HS-5 (cell line): Measurements from ENCODE around the gene LUC7L3.
"Not testable (repeated sequence)": the region's sequence is repeated elsewhere in the genome, so short reads cannot be mapped to it uniquely, and the experiment has no call there.

Source experiments
- DNase-seq: peaks from one replicate; pipeline ENCODE4 v3.0.0-alpha.2; 2012; ENCODE audit warnings: low read depth

The LUC7L3 gene

DNA sequence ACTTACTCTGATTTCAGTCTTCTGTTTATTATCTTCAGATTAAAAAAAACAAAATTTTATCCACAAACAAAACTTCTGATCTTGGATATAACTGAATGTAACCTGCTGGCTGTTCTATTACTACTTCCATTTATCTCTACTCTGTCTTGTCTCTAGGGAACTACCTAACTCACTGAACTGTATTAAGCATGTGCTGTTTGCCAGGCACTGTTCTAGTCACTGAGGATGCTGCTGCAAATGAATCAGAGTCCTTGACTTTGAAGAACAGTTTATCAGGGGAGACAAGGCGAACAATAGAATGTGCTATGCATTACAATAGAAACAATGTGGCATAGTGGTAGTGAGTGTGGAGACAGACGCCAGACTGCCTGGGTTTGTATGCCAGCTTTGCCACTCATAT is 9.4 kb upstream of the LUC7L3 start:
- no peak for DNase-seq

GRCh38 chr17:50710650-50711049 is 8.8 kb upstream of the LUC7L3 start:
- DNase-seq, result no peak

DNA sequence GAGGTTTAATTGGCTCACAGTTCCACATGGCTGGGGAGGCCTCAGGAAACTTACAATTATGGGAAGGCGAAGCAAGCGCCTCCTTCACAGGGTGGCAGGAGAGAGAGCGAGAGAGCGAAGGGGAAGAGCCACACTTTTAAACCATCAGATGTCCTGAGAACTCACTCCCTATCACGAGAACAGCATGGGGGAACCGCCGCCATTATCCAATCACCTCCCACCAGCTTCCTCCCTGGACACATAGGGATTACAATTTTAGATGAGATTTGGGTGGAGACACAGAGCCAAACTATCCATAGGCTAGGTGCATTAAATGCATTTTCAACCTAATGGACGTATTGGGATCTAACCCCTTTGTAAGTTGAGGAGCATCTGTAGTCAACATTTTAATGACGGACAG is 6.8 kb upstream of the LUC7L3 start:
- DNase-seq, result no peak

GRCh38 chr17:50715471-50715870 is 3.9 kb upstream of the LUC7L3 start:
- DNase-seq, result no peak

DNA sequence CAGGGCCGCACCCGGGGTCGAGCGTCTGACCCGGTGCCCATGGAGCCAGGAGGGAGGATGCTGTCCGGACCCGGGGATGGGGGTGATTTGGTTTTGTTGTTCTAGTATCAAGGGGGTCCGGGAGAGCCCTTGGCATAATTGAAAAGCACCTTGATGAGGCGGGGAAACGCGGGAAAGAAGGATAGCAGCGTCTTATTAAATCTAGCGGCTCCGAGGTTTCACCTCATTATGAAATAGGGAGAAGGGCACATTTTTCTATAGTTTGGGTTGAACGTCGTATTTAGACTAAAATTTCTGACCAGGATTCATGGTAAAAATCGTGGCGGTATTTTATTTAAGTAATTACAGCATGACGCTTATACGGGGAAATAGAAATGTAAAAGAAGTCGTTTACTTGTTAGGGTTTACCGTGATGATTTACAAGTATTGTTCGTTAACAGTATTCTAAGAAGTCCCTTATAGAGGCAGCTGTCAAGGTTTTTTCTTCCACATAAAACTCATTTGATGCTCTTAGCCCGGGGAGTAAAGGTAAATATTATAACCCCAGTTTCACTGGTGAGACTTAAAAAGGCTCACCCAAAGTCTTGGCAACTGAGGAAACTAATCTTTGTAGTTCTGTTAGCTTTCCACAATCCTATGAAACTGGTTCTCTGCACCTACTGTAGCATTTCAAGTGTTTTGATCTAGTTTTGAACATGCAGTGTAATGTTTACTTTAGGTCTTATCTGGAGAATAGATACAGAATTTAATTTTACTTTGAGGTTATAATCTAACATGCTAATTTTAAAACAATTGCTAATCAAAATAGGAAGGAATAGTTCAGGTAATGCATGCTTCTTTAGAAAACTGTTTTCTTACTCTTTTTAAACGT is 756 bp downstream of the LUC7L3 start:
- DNase-seq, result no peak

GRCh38 chr17:50721194-50722010 is 2.0 kb downstream of the LUC7L3 start:
- DNase-seq, result no peak

- DNase-seq, result no peak
Measured at GRCh38 chr17:50722746-50723145, 3.3 kb downstream of the LUC7L3 start.

- not testable (repeated sequence) for DNase-seq
Measured at GRCh38 chr17:50724622-50725021, 5.2 kb downstream of the LUC7L3 start.

- DNase-seq, result no peak
Measured at GRCh38 chr17:50725769-50726655, 6.6 kb downstream of the LUC7L3 start.

DNA sequence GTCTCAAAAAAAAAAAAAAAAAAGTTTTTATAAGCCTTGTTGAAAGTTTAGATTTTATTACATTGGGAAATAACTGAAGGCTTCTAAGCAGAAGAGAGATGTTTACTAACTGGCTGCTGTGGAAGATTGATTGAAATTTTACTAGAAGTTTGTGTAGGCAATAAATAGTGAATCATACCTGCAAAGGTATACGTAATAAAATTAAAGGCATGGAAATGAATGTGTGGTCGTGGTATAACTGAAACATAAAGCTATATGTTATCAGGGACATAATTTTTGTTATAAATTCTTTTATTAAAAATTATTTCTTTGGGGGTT is 8.7 kb downstream of the LUC7L3 start:
- no peak for DNase-seq

- no peak for DNase-seq
Measured at GRCh38 chr17:50728881-50729765, 9.7 kb downstream of the LUC7L3 start.

DNA sequence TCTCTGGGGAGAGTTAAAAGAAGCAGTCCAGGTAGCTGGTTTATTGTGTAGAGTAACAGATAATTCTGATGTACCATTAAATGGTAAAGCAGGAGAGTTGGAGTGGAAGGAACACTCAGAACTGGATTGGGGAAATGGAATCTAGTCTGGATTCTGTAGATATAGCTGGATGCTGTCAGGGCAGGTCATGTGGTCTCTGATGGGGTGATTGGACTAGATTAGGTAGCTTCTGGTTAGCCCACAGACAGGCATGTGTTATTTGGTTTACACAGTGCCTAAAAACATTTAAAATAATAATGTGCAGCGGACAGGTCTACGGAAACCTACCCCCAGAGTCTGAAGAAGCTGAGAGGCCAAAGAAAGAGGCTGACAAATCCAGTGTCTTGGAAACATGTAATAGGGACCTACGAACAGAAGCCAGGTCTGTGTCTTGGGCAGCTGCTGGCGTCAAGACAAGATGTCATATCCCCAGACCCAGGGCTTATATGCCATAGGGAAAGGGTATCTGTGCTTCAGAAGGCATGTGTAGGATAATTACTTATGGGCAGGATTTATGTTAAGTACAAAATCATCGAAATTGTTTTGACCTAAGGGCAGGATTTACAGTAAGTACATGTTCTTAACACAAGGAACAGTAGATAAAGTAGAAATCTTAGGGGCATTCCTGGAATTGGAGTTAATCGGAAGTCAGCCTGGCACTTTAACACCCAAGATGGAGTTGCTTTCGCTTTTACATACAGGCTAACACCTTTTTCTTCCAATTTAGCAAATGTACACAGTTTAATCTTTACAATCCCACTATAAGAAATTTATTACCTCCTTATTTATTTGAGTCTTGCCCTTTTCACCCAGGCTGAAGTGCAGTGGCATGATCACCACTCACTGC is 12.4 kb downstream of the LUC7L3 start:
- DNase-seq, result no peak

- DNase-seq, result no peak
Measured at GRCh38 chr17:50735287-50735686, 15.9 kb downstream of the LUC7L3 start.

GRCh38 chr17:50737118-50737698 is 17.8 kb downstream of the LUC7L3 start:
- no peak for DNase-seq

- no peak for DNase-seq
Measured at GRCh38 chr17:50739098-50739497, 19.7 kb downstream of the LUC7L3 start.

GRCh38 chr17:50745631-50746030 is 26.2 kb downstream of the LUC7L3 start:
- no peak for DNase-seq

DNA sequence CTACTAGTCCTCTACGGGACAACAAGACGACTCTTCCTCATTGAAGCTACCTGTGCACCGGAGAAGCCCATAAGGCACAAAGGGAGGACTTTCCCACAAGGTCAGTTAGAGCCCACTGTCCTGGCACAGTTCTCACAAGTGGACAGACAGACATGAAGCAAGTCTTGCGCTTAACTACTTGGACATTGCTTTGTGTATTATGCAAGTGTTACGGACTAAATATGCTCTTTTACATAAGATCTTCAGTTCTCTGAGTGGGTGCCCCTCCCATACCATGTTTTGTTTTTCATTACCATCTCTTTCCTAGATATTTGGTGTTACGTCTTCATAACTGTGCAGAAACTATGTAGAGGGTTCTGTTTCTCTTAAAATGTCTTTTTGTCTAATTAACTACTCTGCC is 29.8 kb downstream of the LUC7L3 start:
- DNase-seq, result no peak

DNA sequence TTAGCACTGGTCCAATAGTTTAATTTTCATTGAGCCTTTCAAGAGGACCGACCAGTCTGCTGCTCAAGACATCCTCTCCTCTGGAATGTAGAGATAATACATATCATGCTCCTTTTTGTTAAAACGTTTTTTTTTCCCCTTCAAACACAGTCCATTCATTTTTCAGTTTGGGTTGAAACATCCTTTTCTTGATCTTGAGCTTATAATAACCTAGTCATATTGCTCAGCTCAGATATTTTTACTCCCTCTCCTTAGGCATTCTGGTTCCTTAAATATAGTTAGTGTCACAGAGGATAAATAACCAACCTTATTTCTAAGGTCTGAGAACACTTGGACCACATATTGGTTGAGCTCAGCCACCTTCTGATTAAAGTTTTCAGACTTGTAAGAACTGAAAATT is 35.1 kb downstream of the LUC7L3 start:
- DNase-seq, result no peak

GRCh38 chr17:50758524-50758923 is 39.1 kb downstream of the LUC7L3 start:
- no peak for DNase-seq

DNA sequence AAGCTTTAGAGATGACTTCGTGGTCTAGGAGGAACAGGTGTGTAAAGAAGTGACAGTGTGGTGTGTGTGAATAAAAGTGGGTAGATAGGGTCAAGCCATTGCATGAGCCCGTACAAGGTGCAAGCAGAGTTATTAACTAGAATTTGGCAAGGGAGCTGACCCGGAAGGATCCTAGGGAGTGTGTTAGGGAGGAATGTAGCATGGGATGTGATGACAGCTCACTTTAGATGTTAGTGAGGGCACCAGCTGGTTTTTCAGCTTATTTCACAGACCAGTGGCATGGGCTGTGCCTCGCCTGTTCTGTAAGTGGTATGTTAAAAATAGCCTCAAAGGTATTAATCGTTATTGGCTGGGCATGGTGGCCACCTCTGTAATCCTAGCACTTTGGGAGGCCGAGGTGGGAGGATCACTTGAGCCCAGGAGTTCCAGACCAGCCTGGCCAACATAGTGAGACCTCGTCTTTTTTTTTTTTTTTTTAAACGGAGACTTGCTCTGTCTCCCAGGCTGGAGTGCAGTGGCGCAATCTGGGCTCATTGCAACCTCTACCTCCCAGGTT is 39.7 kb downstream of the LUC7L3 start:
- DNase-seq, result no peak
